HCT116 (cell line): Measurements from ENCODE around the gene MGST3. TPM values are rescaled to one million over a fixed set of nuclear protein-coding genes. Genes with fewer than 3 reads are reported as not detected.
A peak's percentile ranks its signal among the peaks of the same experiment; 100 is the strongest.

Experiments
- ATAC-seq: fragments of 200-7000 bp; cut with Tn5 transposase; 2 replicates; pipeline ENCODE4 v1.9.1; 2020; ENCODE audit warnings: mild to moderate bottlenecking, moderate library complexity
- BruUV-seq: library from RNA; stranded (reverse); fragments of 400-500 nt; replicated peaks from 2 replicates; lab custom pipeline; 2021; lab: Mats Ljungman, UMichigan
- CTCF ChIA-PET: fragments of 300-600 bp; sonication (Branson Sonifier 250); formaldehyde crosslinking; loops from one replicate; lab custom pipeline; 2021; ENCODE audit warnings: antibody characterized with exemption; lab: Charles Lee
- POLR2A ChIA-PET: fragments of 300-600, 350-600 bp; sonication (Branson Sonifier 250); formaldehyde crosslinking; loops from one replicate; lab custom pipeline; 2021; ENCODE audit warnings: antibody characterized with exemption; lab: Charles Lee
- RAD21 ChIA-PET, 2 experiments: fragments of 300-600 bp; sonication (Branson Sonifier 250); formaldehyde crosslinking; loops; one replicate each; lab custom pipeline; 2023; ENCODE audit warnings: low total read pairs in 2 of 2; ENCODE audit not compliant: uncharacterized antibody in 2 of 2, unreplicated experiment in 2 of 2, low non-redundant PET in 1 of 2; lab: Charles Lee
- DNase-seq: peaks from one replicate; pipeline ENCODE4 v3.0.0-alpha.2; 2010; ENCODE audit warnings: low read depth, low spot score
- H2AFZ ChIP-seq: fragments of 200-600 bp; shearing (Covaris generic), sonication (generic); 2 replicates; pipeline ENCODE4 v1.6.1; 2017; ENCODE audit warnings: low read depth, mixed run types, mixed read lengths, antibody characterized with exemption, low read length; ENCODE audit not compliant: poor library complexity, severe bottlenecking
- H3K27ac ChIP-seq: 2 replicates; pipeline ENCODE4 v1.5.1; 2012; ENCODE audit warnings: low read depth, low read length
- H3K27me3 ChIP-seq: fragments of 200-600 bp; sonication (generic); 2 replicates; pipeline ENCODE4 v1.6.1; 2016; ENCODE audit warnings: mixed run types, low read length, mixed read lengths; ENCODE audit not compliant: insufficient read depth
- H3K36me3 ChIP-seq, 2 experiments: fragments of 200-500 bp in 1 of 2; fragments of 200-600 bp in 1 of 2; sonication (Bioruptor generic) in 1 of 2; sonication (generic) in 1 of 2; 2 replicates each; pipeline versions ENCODE4 v1.5.1 to v1.6.1; 2014 to 2016; ENCODE audit warnings: low read length in 2 of 2, inconsistent platforms in 1 of 2, mixed read lengths in 1 of 2, mixed run types in 1 of 2; ENCODE audit not compliant: insufficient read depth in 2 of 2, control insufficient read depth in 1 of 2
- H3K4me1 ChIP-seq, 2 experiments: fragments of 200-600 bp in 1 of 2; sonication (generic) in 1 of 2; 2 replicates each; pipeline versions ENCODE4 v1.5.1 to v1.6.1; 2012 to 2017; ENCODE audit warnings: low read length in 2 of 2, inconsistent platforms in 1 of 2, mild to moderate bottlenecking in 1 of 2, mixed read lengths in 1 of 2, mixed run types in 1 of 2, moderate library complexity in 1 of 2; ENCODE audit not compliant: insufficient read depth in 2 of 2, control insufficient read depth in 1 of 2
- H3K4me2 ChIP-seq: fragments of 200-600 bp; sonication (generic); 2 replicates; pipeline ENCODE4 v1.6.1; 2017; ENCODE audit warnings: mixed run types, low read length, mixed read lengths
- H3K4me3 ChIP-seq, 2 experiments: fragments of 200-600 bp in 1 of 2; sonication (generic) in 1 of 2; replicated peaks in 1 of 2; 2 replicates each; pipeline ENCODE4 v1.5.1; 2011 to 2016; ENCODE audit warnings: low read length in 2 of 2, control low read depth in 1 of 2, low read depth in 1 of 2, mild to moderate bottlenecking in 1 of 2, mixed read lengths in 1 of 2, mixed run types in 1 of 2
- H3K79me2 ChIP-seq: fragments of 200-600 bp; sonication (generic); 2 replicates; pipeline ENCODE4 v1.6.1; 2017; ENCODE audit warnings: mild to moderate bottlenecking, mixed run types, low read length, moderate library complexity, mixed read lengths; ENCODE audit not compliant: insufficient read depth
- H3K9ac ChIP-seq: fragments of 200-600 bp; sonication (generic); 2 replicates; pipeline ENCODE4 v1.6.1; 2016; ENCODE audit warnings: low read length, mixed read lengths
- H3K9me2 ChIP-seq: fragments of 200-600 bp; sonication (generic), shearing (Covaris generic); 2 replicates; pipeline ENCODE4 v1.6.1; 2017; ENCODE audit warnings: mixed run types, mild to moderate bottlenecking, moderate library complexity; ENCODE audit not compliant: insufficient read depth
- H3K9me3 ChIP-seq, 2 experiments: fragments of 200-500 bp in 1 of 2; fragments of 200-600 bp in 1 of 2; sonication (Bioruptor generic) in 1 of 2; sonication (generic) in 1 of 2; 2 replicates each; pipeline ENCODE4 v1.6.1; 2014 to 2017; ENCODE audit warnings: low read length in 2 of 2, mixed read lengths in 2 of 2, inconsistent platforms in 1 of 2, low read depth in 1 of 2, mild to moderate bottlenecking in 1 of 2, mixed run types in 1 of 2, moderate library complexity in 1 of 2; ENCODE audit not compliant: control insufficient read depth in 1 of 2, insufficient read depth in 1 of 2
- H4K20me1 ChIP-seq: fragments of 200-600 bp; sonication (generic), shearing (Covaris generic); 2 replicates; pipeline ENCODE4 v1.6.1; 2017; ENCODE audit warnings: mixed run types, mild to moderate bottlenecking, moderate library complexity; ENCODE audit not compliant: insufficient read depth
- EGR1 ChIP-seq: IDR thresholded peaks from 2 replicates; pipeline ENCODE4 v1.6.1; 2012; ENCODE audit warnings: low read depth
- ELF1 ChIP-seq: IDR thresholded peaks from 2 replicates; pipeline ENCODE4 v1.6.1; 2012; ENCODE audit warnings: low read depth, borderline replicate concordance
- EZH2 ChIP-seq: fragments of 200-600 bp; sonication (generic); IDR thresholded peaks from 2 replicates; pipeline ENCODE4 v1.6.1; 2017; ENCODE audit warnings: antibody characterized with exemption, mixed run types
- EZH2phosphoT487 ChIP-seq: fragments of 200-600 bp; IDR thresholded peaks from 2 replicates; pipeline ENCODE4 v1.6.1; 2018; ENCODE audit warnings: antibody characterized with exemption, borderline replicate concordance
- POLR2A ChIP-seq: IDR thresholded peaks from 2 replicates; pipeline ENCODE4 v1.7.0; 2011; ENCODE audit warnings: borderline replicate concordance; ENCODE audit not compliant: insufficient read depth, insufficient read length; ENCODE audit errors: extremely low read depth
- POLR2AphosphoS5 ChIP-seq: IDR thresholded peaks from 2 replicates; pipeline ENCODE4 v1.6.1; 2011; ENCODE audit warnings: mild to moderate bottlenecking, low read depth, low read length, moderate library complexity
- SIN3A ChIP-seq: IDR thresholded peaks from 2 replicates; pipeline ENCODE4 v1.6.1; 2012; ENCODE audit warnings: low read depth
- SRF ChIP-seq: IDR thresholded peaks from 2 replicates; pipeline ENCODE4 v1.6.1; 2012; ENCODE audit warnings: low read depth
- intact Hi-C: fragments of 100-400 bp; cut with micrococcal nuclease; formaldehyde crosslinking; loops from 2 replicates; pipeline ENCODE4 v1.10.0; 2022
- total RNA-seq: library from RNA; stranded (reverse); gene quantifications from one replicate; pipeline ENCODE4 v1.2.1, GENCODE V29; 2021; ENCODE audit not compliant: unreplicated experiment
- TF ChIP-seq, protein P1 (sequence below): IDR thresholded peaks from 2 replicates; pipeline ENCODE4 v1.6.1; 2012; ENCODE audit warnings: low read depth
- TF ChIP-seq, protein P2 (sequence below): IDR thresholded peaks from 2 replicates; pipeline ENCODE4 v1.6.1; 2011; ENCODE audit warnings: mild to moderate bottlenecking, low read length, moderate library complexity; ENCODE audit not compliant: insufficient replicate concordance; ENCODE audit errors: extremely low read depth

The MGST3 gene
- total RNA-seq, 1 experiment from 2014 or later: 93.7 TPM

- CTCF ChIA-PET: interaction anchor here (1.2 to 1.3 kb wide), 3 partner anchors 12 to 184 kb away, joined by 3 to 4 read pairs (median 4); no protein-coding TSS in a partner anchor
- Histone ChIP-seq H3K27ac (peak overlapping the region; percentile 72), H2AFZ (peak overlapping the region; percentile 50), H3K27me3 (no peaks in the 10 kb centered on the region), H3K4me1 (peaks cover 12 to 23% of the 10 kb centered on the region in 2 experiments), H4K20me1 (no peaks in the 10 kb centered on the region), H3K9ac (peak overlapping the region; percentile 75), H3K4me3 (peak overlapping the region; percentile 72 to 92), H3K9me3 (no peaks in the 10 kb centered on the region), H3K9me2 (no peaks in the 10 kb centered on the region), H3K79me2 (peaks cover 34% of the 10 kb centered on the region), H3K4me2 (peak overlapping the region; percentile 75), H3K36me3 (no peaks in the 10 kb centered on the region)
- RAD21 ChIA-PET: interaction anchor here in 1 of 2 experiments (0.8 kb wide), 1 partner anchor 173 kb away, joined by 3 read pairs; no protein-coding TSS in a partner anchor
- intact Hi-C loops: loop anchor here (5.0 kb wide), 2 partner anchors 66 to 96 kb away; partner anchors contain the start of gene MGST3
- DNase-seq (no peak), ATAC-seq (no peak)
- BruUV-seq: TSS peak; percentile 82
- POLR2A ChIA-PET: interaction anchor here (0.5 kb wide), 1 partner anchor 99 kb away, joined by 3 read pairs; no protein-coding TSS in a partner anchor
- no peak for TF ChIP-seq ELF1
- TF ChIP-seq SRF: no peak
- no peak for TF ChIP-seq POLR2A
- TF ChIP-seq SIN3A: 0 out of 2 replicates have a peak, but pooled peaks have one; percentile 12
- TF ChIP-seq EZH2: no peak
- TF ChIP-seq, protein P1, sequence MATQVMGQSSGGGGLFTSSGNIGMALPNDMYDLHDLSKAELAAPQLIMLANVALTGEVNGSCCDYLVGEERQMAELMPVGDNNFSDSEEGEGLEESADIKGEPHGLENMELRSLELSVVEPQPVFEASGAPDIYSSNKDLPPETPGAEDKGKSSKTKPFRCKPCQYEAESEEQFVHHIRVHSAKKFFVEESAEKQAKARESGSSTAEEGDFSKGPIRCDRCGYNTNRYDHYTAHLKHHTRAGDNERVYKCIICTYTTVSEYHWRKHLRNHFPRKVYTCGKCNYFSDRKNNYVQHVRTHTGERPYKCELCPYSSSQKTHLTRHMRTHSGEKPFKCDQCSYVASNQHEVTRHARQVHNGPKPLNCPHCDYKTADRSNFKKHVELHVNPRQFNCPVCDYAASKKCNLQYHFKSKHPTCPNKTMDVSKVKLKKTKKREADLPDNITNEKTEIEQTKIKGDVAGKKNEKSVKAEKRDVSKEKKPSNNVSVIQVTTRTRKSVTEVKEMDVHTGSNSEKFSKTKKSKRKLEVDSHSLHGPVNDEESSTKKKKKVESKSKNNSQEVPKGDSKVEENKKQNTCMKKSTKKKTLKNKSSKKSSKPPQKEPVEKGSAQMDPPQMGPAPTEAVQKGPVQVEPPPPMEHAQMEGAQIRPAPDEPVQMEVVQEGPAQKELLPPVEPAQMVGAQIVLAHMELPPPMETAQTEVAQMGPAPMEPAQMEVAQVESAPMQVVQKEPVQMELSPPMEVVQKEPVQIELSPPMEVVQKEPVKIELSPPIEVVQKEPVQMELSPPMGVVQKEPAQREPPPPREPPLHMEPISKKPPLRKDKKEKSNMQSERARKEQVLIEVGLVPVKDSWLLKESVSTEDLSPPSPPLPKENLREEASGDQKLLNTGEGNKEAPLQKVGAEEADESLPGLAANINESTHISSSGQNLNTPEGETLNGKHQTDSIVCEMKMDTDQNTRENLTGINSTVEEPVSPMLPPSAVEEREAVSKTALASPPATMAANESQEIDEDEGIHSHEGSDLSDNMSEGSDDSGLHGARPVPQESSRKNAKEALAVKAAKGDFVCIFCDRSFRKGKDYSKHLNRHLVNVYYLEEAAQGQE: no peak
- TF ChIP-seq, protein P2, sequence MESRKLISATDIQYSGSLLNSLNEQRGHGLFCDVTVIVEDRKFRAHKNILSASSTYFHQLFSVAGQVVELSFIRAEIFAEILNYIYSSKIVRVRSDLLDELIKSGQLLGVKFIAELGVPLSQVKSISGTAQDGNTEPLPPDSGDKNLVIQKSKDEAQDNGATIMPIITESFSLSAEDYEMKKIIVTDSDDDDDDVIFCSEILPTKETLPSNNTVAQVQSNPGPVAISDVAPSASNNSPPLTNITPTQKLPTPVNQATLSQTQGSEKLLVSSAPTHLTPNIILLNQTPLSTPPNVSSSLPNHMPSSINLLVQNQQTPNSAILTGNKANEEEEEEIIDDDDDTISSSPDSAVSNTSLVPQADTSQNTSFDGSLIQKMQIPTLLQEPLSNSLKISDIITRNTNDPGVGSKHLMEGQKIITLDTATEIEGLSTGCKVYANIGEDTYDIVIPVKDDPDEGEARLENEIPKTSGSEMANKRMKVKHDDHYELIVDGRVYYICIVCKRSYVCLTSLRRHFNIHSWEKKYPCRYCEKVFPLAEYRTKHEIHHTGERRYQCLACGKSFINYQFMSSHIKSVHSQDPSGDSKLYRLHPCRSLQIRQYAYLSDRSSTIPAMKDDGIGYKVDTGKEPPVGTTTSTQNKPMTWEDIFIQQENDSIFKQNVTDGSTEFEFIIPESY: no peak
- TF ChIP-seq POLR2AphosphoS5: peak; percentile 84; the same call in 1 of the 2 replicates
- no peak for TF ChIP-seq EZH2phosphoT487
- no peak for TF ChIP-seq EGR1
These were observed 67.7 kb downstream of the MGST3 start for GRCh38 chr1:165698761-165699052.
